Muscle layer of duodenum (tissue), 2 donors: ENCODE data around the gene NKTR.

Source experiments
- H3K27ac ChIP-seq: one replicate; pipeline ENCODE4 v1.7.0; 2013; ENCODE audit warnings: mild to moderate bottlenecking, low read length
- H3K27me3 ChIP-seq: one replicate; pipeline ENCODE4 v1.7.0; 2013; ENCODE audit warnings: low read depth, mild to moderate bottlenecking, control low read depth, low read length
- H3K36me3 ChIP-seq, 2 donors: one replicate each; pipeline ENCODE4 v1.7.0; 2013; ENCODE audit warnings: low read length in 2 of 2, control low read depth in 1 of 2, mild to moderate bottlenecking in 1 of 2; ENCODE audit not compliant: insufficient read depth in 2 of 2, control insufficient read depth in 1 of 2
- H3K4me1 ChIP-seq, 2 donors: one replicate each; pipeline ENCODE4 v1.7.0; 2013; ENCODE audit warnings: low read length in 2 of 2, mild to moderate bottlenecking in 2 of 2, control low read depth in 1 of 2, moderate library complexity in 1 of 2; ENCODE audit not compliant: insufficient read depth in 2 of 2, control insufficient read depth in 1 of 2
- H3K4me3 ChIP-seq, 2 donors: one replicate each; pipeline ENCODE4 v1.7.0; 2013; ENCODE audit warnings: low read length in 2 of 2, low read depth in 1 of 2, mild to moderate bottlenecking in 1 of 2
- H3K9me3 ChIP-seq, 2 donors: one replicate each; pipeline ENCODE4 v1.7.0; 2013; ENCODE audit warnings: low read length in 2 of 2, control low read depth in 1 of 2, mild to moderate bottlenecking in 1 of 2; ENCODE audit not compliant: control insufficient read depth in 1 of 2
- donor health status: healthy.

The NKTR gene

DNA sequence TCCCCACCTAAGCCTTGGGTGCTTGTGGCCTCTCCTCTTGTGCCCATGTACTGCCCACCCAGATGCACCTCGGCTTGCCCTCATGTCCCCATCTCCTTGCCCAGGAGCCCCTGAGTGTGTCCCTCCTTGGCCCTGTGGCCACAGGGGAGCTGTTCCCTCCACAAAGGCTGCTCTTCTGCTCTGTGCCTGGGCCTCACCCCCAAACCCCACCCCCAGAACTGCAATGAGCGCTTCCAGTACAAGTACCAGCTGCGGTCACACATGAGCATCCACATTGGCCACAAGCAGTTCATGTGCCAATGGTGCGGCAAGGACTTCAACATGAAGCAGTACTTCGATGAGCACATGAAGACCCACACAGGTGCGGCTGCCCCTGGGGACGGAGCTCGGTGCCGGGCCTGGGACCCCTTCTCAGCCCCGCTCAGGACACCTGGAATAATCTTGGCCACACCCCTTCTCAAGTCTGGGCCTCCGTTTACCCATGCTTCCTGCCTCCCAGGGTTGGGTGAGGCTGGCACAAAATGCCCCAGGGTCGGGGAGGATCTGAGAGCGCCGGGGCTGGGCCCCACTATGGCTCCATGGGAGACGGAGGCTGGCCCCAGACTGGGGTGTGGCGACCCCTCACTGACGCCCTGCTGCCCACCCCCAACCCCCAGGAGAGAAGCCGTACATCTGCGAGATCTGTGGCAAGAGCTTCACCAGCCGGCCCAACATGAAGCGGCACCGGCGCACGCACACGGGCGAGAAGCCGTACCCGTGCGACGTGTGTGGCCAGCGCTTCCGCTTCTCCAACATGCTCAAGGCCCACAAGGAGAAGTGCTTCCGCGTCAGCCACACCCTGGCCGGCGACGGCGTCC is 63.3 kb downstream of the NKTR start:
- Histone ChIP-seq H3K9me3 (no peaks in the 10 kb centered on the region), H3K27me3 (no peaks in the 10 kb centered on the region), H3K4me3 (no peak overlapping the region), H3K27ac (no peak overlapping the region), H3K36me3 (peaks cover 0 to 4% of the 10 kb centered on the region in 2 donors), H3K4me1 (peaks cover 7 to 34% of the 10 kb centered on the region in 2 donors)

- H3K4me1 ChIP-seq = peaks cover 7 to 32% of the 10 kb centered on the region in 2 donors
- no peaks in the 10 kb centered on the region for H3K9me3 ChIP-seq
- H3K27ac ChIP-seq = no peak overlapping the region
- H3K27me3 ChIP-seq = no peaks in the 10 kb centered on the region
- no peak overlapping the region for H3K4me3 ChIP-seq
- H3K36me3 ChIP-seq = no peaks in the 10 kb centered on the region
Measured at GRCh38 chr3:42664438-42664803, 63.9 kb downstream of the NKTR start.

DNA sequence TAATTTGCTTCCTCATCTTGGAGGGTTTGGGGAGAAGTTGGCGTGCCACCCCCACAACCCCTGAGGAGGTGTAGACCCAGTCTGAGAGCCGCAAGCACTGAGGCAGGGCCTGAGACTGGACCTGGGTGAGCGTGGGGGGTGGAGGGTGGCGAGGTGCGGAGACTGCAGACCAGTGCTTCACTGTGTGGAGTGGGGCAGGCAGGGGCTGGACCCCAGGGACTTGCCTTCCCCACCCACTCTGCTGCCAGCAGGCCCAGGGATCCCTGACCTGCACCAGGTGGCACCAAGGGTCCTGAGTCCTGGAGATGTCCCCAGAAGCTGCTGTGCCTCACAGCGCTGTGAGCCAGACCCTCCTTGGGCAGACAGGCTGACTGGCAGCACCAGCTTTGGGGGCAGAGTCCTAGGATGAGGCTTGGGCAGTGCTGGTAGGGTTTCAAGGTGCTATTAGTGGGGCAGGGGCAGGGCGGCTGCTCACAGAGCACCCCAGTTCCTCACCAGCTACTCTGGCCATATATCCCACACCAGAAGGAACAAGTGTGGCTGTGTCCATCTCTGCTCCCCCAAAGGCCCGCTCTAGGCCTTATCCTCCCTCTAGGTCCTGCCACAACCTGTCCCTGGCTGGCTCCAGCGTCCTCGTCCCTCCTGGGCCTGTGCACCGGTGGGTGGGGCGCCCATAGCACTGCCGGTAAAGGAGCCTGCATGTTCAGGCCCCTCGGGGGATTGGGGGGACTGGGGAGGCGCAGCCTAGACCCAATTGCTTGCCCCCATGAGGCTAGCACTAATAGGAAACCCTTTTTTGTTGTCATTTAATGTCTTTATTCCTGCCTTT is 64.8 kb downstream of the NKTR start:
- no peak overlapping the region for H3K27ac ChIP-seq
- no peak overlapping the region for H3K4me3 ChIP-seq
- no peaks in the 10 kb centered on the region for H3K36me3 ChIP-seq
- peaks cover 7 to 24% of the 10 kb centered on the region in 2 donors for H3K4me1 ChIP-seq
- no peaks in the 10 kb centered on the region for H3K27me3 ChIP-seq
- H3K9me3 ChIP-seq = no peaks in the 10 kb centered on the region

- H3K4me3 ChIP-seq = no peak overlapping the region
- H3K9me3 ChIP-seq = no peaks in the 10 kb centered on the region
- no peak overlapping the region for H3K27ac ChIP-seq
- peaks cover 7 to 24% of the 10 kb centered on the region in 2 donors for H3K4me1 ChIP-seq
- H3K36me3 ChIP-seq = no peaks in the 10 kb centered on the region
- H3K27me3 ChIP-seq = no peaks in the 10 kb centered on the region
Measured at GRCh38 chr3:42666022-42666421, 65.5 kb downstream of the NKTR start.

GRCh38 chr3:42666577-42666998 is 66.1 kb downstream of the NKTR start:
- peaks cover 7 to 24% of the 10 kb centered on the region in 2 donors for H3K4me1 ChIP-seq
- no peaks in the 10 kb centered on the region for H3K36me3 ChIP-seq
- no peaks in the 10 kb centered on the region for H3K9me3 ChIP-seq
- H3K4me3 ChIP-seq = no peak overlapping the region
- H3K27me3 ChIP-seq = no peaks in the 10 kb centered on the region
- H3K27ac ChIP-seq = no peak overlapping the region

DNA sequence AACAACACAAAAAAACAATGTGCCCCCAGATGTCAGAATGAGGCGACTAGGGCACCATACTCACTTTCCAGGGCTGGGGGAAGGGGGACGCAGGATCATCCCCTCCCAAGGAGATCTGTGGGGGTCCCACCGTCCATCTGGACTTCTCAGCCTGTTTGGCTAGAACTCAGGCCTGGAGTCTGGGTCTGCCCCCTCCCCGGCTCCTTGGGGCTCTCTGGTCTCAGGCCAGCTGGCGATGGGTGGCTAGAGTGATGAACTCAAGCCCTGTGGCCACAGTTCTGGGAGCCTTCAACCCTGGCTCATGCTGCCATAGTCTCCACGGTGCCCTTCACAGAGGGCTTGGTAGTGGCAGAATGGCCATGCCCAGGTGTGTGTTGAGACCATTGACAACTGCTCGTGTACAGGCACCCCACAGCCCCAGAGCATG is 66.6 kb downstream of the NKTR start:
- Histone ChIP-seq H3K9me3 (no peaks in the 10 kb centered on the region), H3K4me1 (peaks cover 7 to 24% of the 10 kb centered on the region in 2 donors), H3K4me3 (no peak overlapping the region), H3K27ac (no peak overlapping the region), H3K36me3 (no peaks in the 10 kb centered on the region), H3K27me3 (no peaks in the 10 kb centered on the region)

DNA sequence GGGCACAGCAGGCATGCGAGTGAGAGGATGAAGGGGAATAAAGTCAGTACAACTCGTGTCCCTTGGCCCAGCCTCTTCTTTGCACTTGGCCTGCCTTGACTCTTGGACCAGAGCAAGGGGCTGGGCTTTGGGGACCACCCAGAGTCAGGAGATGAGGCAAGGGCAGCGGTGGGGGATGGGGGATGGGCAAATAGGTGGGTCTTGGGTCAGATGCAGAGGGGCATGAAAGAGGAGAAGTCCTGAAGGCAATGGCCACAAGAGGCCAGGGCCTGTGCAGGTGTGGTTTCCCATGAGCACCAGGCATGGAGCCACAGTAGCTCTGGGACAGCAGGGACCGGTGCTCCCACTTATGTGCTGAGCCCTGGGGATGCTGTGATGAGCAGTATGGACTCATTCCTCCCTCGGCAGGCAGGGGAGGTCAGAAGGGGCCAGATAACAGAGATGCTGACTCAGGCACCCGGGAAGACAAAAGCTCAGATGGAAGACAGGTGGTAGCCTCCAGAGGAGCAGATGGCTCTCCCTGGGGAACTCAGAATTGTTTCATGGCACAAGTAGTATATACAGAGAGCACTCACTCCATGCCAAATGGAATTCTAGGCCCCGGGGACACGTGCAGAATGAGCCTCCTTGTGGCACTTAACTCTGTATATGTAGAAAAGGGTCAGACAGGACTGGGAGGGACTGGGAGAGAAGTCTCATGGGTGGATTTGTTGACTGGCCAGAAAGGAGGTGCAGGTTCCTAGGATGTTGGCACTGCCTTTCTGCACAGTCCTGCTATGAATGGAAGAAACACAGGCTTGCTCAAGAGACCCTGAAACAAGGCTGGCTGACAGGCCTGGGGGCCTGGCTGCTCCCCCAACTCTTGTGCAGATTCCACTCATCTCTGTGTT is 67.3 kb downstream of the NKTR start:
- Histone ChIP-seq H3K4me3 (no peak overlapping the region), H3K4me1 (peaks cover 7 to 24% of the 10 kb centered on the region in 2 donors), H3K27me3 (no peaks in the 10 kb centered on the region), H3K27ac (no peak overlapping the region), H3K36me3 (no peaks in the 10 kb centered on the region), H3K9me3 (no peaks in the 10 kb centered on the region)

- Histone ChIP-seq H3K9me3 (no peaks in the 10 kb centered on the region), H3K4me1 (peaks cover 7 to 24% of the 10 kb centered on the region in 2 donors), H3K4me3 (no peak overlapping the region), H3K27me3 (no peaks in the 10 kb centered on the region), H3K27ac (no peak overlapping the region), H3K36me3 (no peaks in the 10 kb centered on the region)
Measured at GRCh38 chr3:42668413-42668760, 67.9 kb downstream of the NKTR start.

GRCh38 chr3:42668793-42669217 is 68.3 kb downstream of the NKTR start:
- peaks cover 7 to 24% of the 10 kb centered on the region in 2 donors for H3K4me1 ChIP-seq
- H3K4me3 ChIP-seq = no peak overlapping the region
- no peaks in the 10 kb centered on the region for H3K9me3 ChIP-seq
- H3K36me3 ChIP-seq = no peaks in the 10 kb centered on the region
- no peaks in the 10 kb centered on the region for H3K27me3 ChIP-seq
- H3K27ac ChIP-seq = no peak overlapping the region

DNA sequence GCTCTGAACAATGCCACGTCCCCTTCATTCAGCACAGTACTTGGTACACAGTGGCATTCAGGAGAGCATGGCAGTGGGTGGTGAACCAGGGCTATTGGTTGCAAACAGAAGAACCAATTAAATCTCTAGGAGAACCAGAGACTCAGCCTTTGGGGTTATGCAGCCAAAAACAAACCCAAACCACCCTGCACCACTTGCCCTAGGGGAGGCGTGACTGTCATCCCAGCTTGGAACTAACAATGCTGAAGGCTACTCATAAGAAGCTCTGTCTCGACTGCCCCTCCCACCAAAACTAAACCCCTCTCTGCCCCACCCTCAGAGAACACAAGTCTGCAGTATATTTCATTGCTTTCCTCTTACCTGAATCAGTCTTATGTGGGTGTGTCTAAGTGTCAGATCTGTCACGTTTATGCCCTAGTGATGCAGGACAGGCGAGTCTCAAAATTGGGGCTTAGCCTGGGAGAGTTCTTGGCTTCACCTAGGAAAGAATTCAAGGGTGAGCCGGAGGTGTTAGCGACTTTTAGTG is 69.6 kb downstream of the NKTR start:
- peaks cover 7 to 24% of the 10 kb centered on the region in 2 donors for H3K4me1 ChIP-seq
- H3K9me3 ChIP-seq = no peaks in the 10 kb centered on the region
- H3K36me3 ChIP-seq = no peaks in the 10 kb centered on the region
- no peak overlapping the region for H3K27ac ChIP-seq
- no peak overlapping the region for H3K4me3 ChIP-seq
- H3K27me3 ChIP-seq = no peaks in the 10 kb centered on the region
